PC-9 (cell line): ENCODE measurements around the gene ANKRD40CL.

Experiments used
- CTCF ChIP-seq: fragments of 200-600 bp; sonication (generic); conservative IDR thresholded peaks from 2 replicates; pipeline ENCODE4 v1.6.1; 2017; ENCODE audit warnings: mixed run types, antibody characterized with exemption, mild to moderate bottlenecking, moderate library complexity
- EZH2 ChIP-seq: fragments of 200-600 bp; sonication (generic); IDR thresholded peaks from 2 replicates; pipeline ENCODE4 v1.8.0; 2017; ENCODE audit warnings: antibody characterized with exemption, low read depth

- TF ChIP-seq CTCF (no peak), EZH2 (no peak)
These were observed 32.0 kb downstream of the ANKRD40CL start for GRCh38 chr17:50735287-50735686.
